ENCODE measurements around the gene LY86.
A peak's percentile ranks its signal among the peaks of the same experiment; 100 is the strongest.

LY86 gene

GRCh38 chr6:6645261-6645917, 56.9 kb downstream of the LY86 start:
- Histone ChIP-seq H3K9me3 (ENCODE audit: severe bottlenecking) (no peaks in the 10 kb centered on the region), H3K27me3 (ENCODE audit: insufficient read depth, poor library complexity, severe bottlenecking) (no peaks in the 10 kb centered on the region), H3K36me3 (ENCODE audit: low read depth) (no peaks in the 10 kb centered on the region), H3K4me1 (ENCODE audit: insufficient read depth, poor library complexity, severe bottlenecking) (no peaks in the 10 kb centered on the region), H3K4me3 (ENCODE audit: severe bottlenecking) (no peak overlapping the region), H3K27ac (ENCODE audit: poor library complexity, severe bottlenecking) (no peak overlapping the region)
- DNase-seq (ENCODE audit: low spot score) (no peak), ATAC-seq (ENCODE audit: low read depth) (peak; percentile 61)
- no peak for TF ChIP-seq CTCF (IDR thresholded peaks at IDR 0.05; ENCODE audit: poor library complexity, severe bottlenecking)

GRCh38 chr6:6646384-6646783, 57.9 kb downstream of the LY86 start:
- Histone ChIP-seq H3K27me3 (ENCODE audit: insufficient read depth, poor library complexity, severe bottlenecking) (no peaks in the 10 kb centered on the region), H3K36me3 (ENCODE audit: low read depth) (no peaks in the 10 kb centered on the region), H3K9me3 (ENCODE audit: severe bottlenecking) (no peaks in the 10 kb centered on the region), H3K4me1 (ENCODE audit: insufficient read depth, poor library complexity, severe bottlenecking) (no peaks in the 10 kb centered on the region), H3K4me3 (ENCODE audit: severe bottlenecking) (no peak overlapping the region), H3K27ac (ENCODE audit: poor library complexity, severe bottlenecking) (no peak overlapping the region)
- ATAC-seq (ENCODE audit: low read depth) (no peak), DNase-seq (ENCODE audit: low spot score) (no peak)
- TF ChIP-seq CTCF (IDR thresholded peaks at IDR 0.05; ENCODE audit: poor library complexity, severe bottlenecking) = no peak

GRCh38 chr6:6646859-6647258, 58.3 kb downstream of the LY86 start:
- DNase-seq (ENCODE audit: low spot score) (no peak), ATAC-seq (ENCODE audit: low read depth) (no peak)
- H3K9me3 ChIP-seq (ENCODE audit: severe bottlenecking) = no peaks in the 10 kb centered on the region
- H3K4me3 ChIP-seq (ENCODE audit: severe bottlenecking) = no peak overlapping the region
- H3K36me3 ChIP-seq (ENCODE audit: low read depth) = no peaks in the 10 kb centered on the region
- TF ChIP-seq CTCF (IDR thresholded peaks at IDR 0.05; ENCODE audit: poor library complexity, severe bottlenecking) = no peak
- H3K27ac ChIP-seq (ENCODE audit: poor library complexity, severe bottlenecking) = no peak overlapping the region
- H3K27me3 ChIP-seq (ENCODE audit: insufficient read depth, poor library complexity, severe bottlenecking) = no peaks in the 10 kb centered on the region
- no peaks in the 10 kb centered on the region for H3K4me1 ChIP-seq (ENCODE audit: insufficient read depth, poor library complexity, severe bottlenecking)

GRCh38 chr6:6648692-6649343, 60.3 kb downstream of the LY86 start:
- Histone ChIP-seq H3K4me1 (ENCODE audit: insufficient read depth, poor library complexity, severe bottlenecking) (no peaks in the 10 kb centered on the region), H3K36me3 (ENCODE audit: low read depth) (no peaks in the 10 kb centered on the region), H3K9me3 (ENCODE audit: severe bottlenecking) (no peaks in the 10 kb centered on the region), H3K4me3 (ENCODE audit: severe bottlenecking) (no peak overlapping the region), H3K27ac (ENCODE audit: poor library complexity, severe bottlenecking) (no peak overlapping the region), H3K27me3 (ENCODE audit: insufficient read depth, poor library complexity, severe bottlenecking) (no peaks in the 10 kb centered on the region)
- no peak for ATAC-seq (ENCODE audit: low read depth)
- DNase-seq (ENCODE audit: low spot score) = no peak
- no peak for TF ChIP-seq CTCF (IDR thresholded peaks at IDR 0.05; ENCODE audit: poor library complexity, severe bottlenecking)

- ATAC-seq (ENCODE audit: low read depth) (no peak), DNase-seq (ENCODE audit: low spot score) (no peak)
- H3K36me3 ChIP-seq (ENCODE audit: low read depth) = no peaks in the 10 kb centered on the region
- TF ChIP-seq CTCF (IDR thresholded peaks at IDR 0.05; ENCODE audit: poor library complexity, severe bottlenecking) = no peak
- no peak overlapping the region for H3K4me3 ChIP-seq (ENCODE audit: severe bottlenecking)
- no peaks in the 10 kb centered on the region for H3K27me3 ChIP-seq (ENCODE audit: insufficient read depth, poor library complexity, severe bottlenecking)
- H3K27ac ChIP-seq (ENCODE audit: poor library complexity, severe bottlenecking) = no peak overlapping the region
- no peaks in the 10 kb centered on the region for H3K4me1 ChIP-seq (ENCODE audit: insufficient read depth, poor library complexity, severe bottlenecking)
- no peaks in the 10 kb centered on the region for H3K9me3 ChIP-seq (ENCODE audit: severe bottlenecking)
Measured at GRCh38 chr6:6649824-6650349, 61.4 kb downstream of the LY86 start.

All from RWPE2 (cell line).